ENCODE data around the gene DENND2A. TPM values are rescaled to one million over a fixed set of nuclear protein-coding genes. Genes with fewer than 3 reads are reported as not detected.

The DENND2A gene
- total RNA-seq, 2 donors from 2014 or later, result 7.4 to 9.2 TPM

GRCh38 chr7:140661124-140661523 is 20.5 kb upstream of the DENND2A start:
- TF ChIP-seq CTCF (IDR thresholded peaks at IDR 0.05), result no peak
- no peak for DNase-seq
- no peaks in the 10 kb centered on the region for H3K36me3 ChIP-seq
- H3K27me3 ChIP-seq, result no peaks in the 10 kb centered on the region
- intact Hi-C loops (cut with DNase I), result no loop called here
- no peak overlapping the region for H3K4me3 ChIP-seq
- no peak overlapping the region for H3K9ac ChIP-seq (ENCODE audit: low read depth in 2 of 2, low read length in 2 of 2)
- H3K27ac ChIP-seq, result no peak overlapping the region
- peaks cover 7% of the 10 kb centered on the region for H3K4me1 ChIP-seq
- H3K9me3 ChIP-seq, result no peaks in the 10 kb centered on the region

GRCh38 chr7:140659856-140660255 is 19.2 kb upstream of the DENND2A start:
- H3K36me3 ChIP-seq, result no peaks in the 10 kb centered on the region
- peaks cover 12% of the 10 kb centered on the region for H3K4me1 ChIP-seq
- no peaks in the 10 kb centered on the region for H3K9me3 ChIP-seq
- no peak overlapping the region for H3K4me3 ChIP-seq
- no peak overlapping the region for H3K27ac ChIP-seq
- H3K27me3 ChIP-seq, result no peaks in the 10 kb centered on the region
- H3K9ac ChIP-seq (ENCODE audit: low read depth in 2 of 2, low read length in 2 of 2), result no peak overlapping the region
- intact Hi-C loops (cut with DNase I), result loop anchor here (10.0 kb wide), 1 partner anchor 315 kb away; no protein-coding TSS in a partner anchor
- DNase-seq, result no peak
- no peak for TF ChIP-seq CTCF (IDR thresholded peaks at IDR 0.05)

GRCh38 chr7:140657891-140658290 is 17.3 kb upstream of the DENND2A start:
- no peak for TF ChIP-seq CTCF (IDR thresholded peaks at IDR 0.05)
- Histone ChIP-seq H3K27ac (no peak overlapping the region), H3K4me3 (no peak overlapping the region), H3K9me3 (no peaks in the 10 kb centered on the region), H3K27me3 (no peaks in the 10 kb centered on the region), H3K4me1 (peaks cover 15% of the 10 kb centered on the region), H3K9ac (ENCODE audit: low read depth in 2 of 2, low read length in 2 of 2) (no peak overlapping the region), H3K36me3 (no peaks in the 10 kb centered on the region)
- intact Hi-C loops (cut with DNase I), result loop anchor here (10.0 kb wide), 1 partner anchor 313 kb away; no protein-coding TSS in a partner anchor
- DNase-seq, result no peak

GRCh38 chr7:140656548-140657515 is 16.2 kb upstream of the DENND2A start:
- peak; percentile 89 for DNase-seq
- H3K9ac ChIP-seq (ENCODE audit: low read depth in 2 of 2, low read length in 2 of 2), result peak overlapping the region; percentile 27 to 38
- H3K4me3 ChIP-seq, result no peak overlapping the region
- no peaks in the 10 kb centered on the region for H3K27me3 ChIP-seq
- H3K9me3 ChIP-seq, result no peaks in the 10 kb centered on the region
- no peaks in the 10 kb centered on the region for H3K36me3 ChIP-seq
- peak overlapping the region; percentile 67 for H3K27ac ChIP-seq
- H3K4me1 ChIP-seq, result peaks cover 15% of the 10 kb centered on the region
- no peak for TF ChIP-seq CTCF (IDR thresholded peaks at IDR 0.05)
- intact Hi-C loops (cut with DNase I), result loop anchor here (10.0 kb wide), 1 partner anchor 312 kb away; no protein-coding TSS in a partner anchor

DNA sequence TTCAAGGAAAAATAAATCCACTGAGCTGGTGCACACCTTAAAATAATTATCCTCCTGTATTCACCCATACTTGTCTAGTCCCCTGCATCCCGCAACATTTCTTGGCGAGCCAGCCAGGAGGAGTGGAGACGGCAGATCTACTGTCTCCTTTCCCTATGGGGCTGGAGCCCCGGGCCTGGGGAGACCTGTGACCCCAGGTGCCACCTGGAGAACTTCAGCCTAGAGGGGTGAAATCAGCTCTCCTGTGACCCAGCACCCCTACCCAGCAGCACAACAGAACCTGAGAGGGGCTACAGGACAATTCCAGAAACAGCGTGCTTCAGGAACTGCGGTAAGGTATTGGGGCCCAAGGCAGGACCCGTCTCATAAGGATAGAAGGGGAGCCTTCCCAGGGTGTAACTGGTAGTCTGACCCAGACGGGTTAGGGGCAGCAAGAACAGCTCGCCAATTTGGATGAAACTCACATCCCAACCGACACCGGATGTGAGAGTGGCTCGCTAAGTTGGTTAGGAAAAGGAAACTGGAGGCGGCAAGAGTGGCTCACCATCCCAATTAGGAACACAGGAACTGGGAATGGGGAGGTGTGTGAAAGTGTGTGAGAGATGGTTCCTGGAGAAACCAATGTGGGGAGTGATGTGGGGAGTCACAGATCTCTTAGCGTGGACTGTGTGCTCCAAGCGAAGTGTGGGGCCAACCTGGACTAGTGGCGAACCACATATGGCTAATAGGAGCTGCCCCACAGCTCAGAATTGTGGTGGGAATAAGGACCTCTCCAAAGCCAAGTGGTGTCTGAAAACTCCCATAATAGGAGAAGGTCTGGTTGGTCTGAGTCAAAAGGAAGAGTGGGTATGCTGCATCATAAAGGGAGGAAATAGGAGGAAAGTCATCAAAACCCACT is 15.1 kb upstream of the DENND2A start:
- Histone ChIP-seq H3K4me3 (no peak overlapping the region), H3K9me3 (no peaks in the 10 kb centered on the region), H3K36me3 (no peaks in the 10 kb centered on the region), H3K27me3 (no peaks in the 10 kb centered on the region), H3K9ac (ENCODE audit: low read depth in 2 of 2, low read length in 2 of 2) (no peak overlapping the region), H3K27ac (peak overlapping the region; percentile 67), H3K4me1 (peaks cover 15% of the 10 kb centered on the region)
- intact Hi-C loops (cut with DNase I), result loop anchor here (10.0 kb wide), 1 partner anchor 311 kb away; no protein-coding TSS in a partner anchor
- DNase-seq, result no peak
- TF ChIP-seq CTCF (IDR thresholded peaks at IDR 0.05), result no peak
